H1 (cell line): ENCODE data around the gene DENND10.

Experiments
- CTBP2 ChIP-seq: IDR thresholded peaks from 2 replicates; pipeline ENCODE4 v1.7.0; 2011; ENCODE audit warnings: borderline replicate concordance, mild to moderate bottlenecking, moderate library complexity, mixed read lengths, low read length; ENCODE audit not compliant: insufficient read depth, insufficient read length
- CTCF ChIP-seq, 3 experiments: IDR thresholded peaks; 1 replicate in 2 of 3; 2 replicates in 1 of 3; pipeline versions ENCODE4 v1.5.1 to v1.6.1; 2011; ENCODE audit warnings: low read length in 3 of 3, mild to moderate bottlenecking in 3 of 3, inconsistent platforms in 2 of 3, low read depth in 1 of 3, moderate library complexity in 1 of 3; ENCODE audit not compliant: insufficient read depth in 1 of 3; ENCODE audit errors: control extremely low read depth in 1 of 3
- EP300 ChIP-seq, 2 experiments: IDR thresholded peaks; 1 replicate in 1 of 2; 2 replicates in 1 of 2; pipeline ENCODE4 v1.6.1; 2011 to 2012; ENCODE audit warnings: low read depth in 2 of 2, low read length in 2 of 2, mild to moderate bottlenecking in 2 of 2, borderline replicate concordance in 1 of 2, inconsistent platforms in 1 of 2, moderate library complexity in 1 of 2
- POLR2A ChIP-seq, 2 experiments: IDR thresholded peaks; 1 replicate in 1 of 2; 2 replicates in 1 of 2; pipeline ENCODE4 v1.6.1; 2011; ENCODE audit warnings: low read depth in 2 of 2, low read length in 2 of 2, mild to moderate bottlenecking in 2 of 2; ENCODE audit errors: control extremely low read depth in 1 of 2
- POLR2AphosphoS5 ChIP-seq: IDR thresholded peaks from 2 replicates; pipeline ENCODE4 v1.6.1; 2011; ENCODE audit warnings: low read depth, low read length
- RXRA ChIP-seq: IDR thresholded peaks from 2 replicates; pipeline ENCODE4 v1.6.1; 2011; ENCODE audit warnings: low read depth, mild to moderate bottlenecking, low read length, moderate library complexity; ENCODE audit not compliant: insufficient read depth
- TCF12 ChIP-seq: IDR thresholded peaks from 2 replicates; pipeline ENCODE4 v1.6.1; 2011; ENCODE audit warnings: low read depth, mild to moderate bottlenecking, low read length
- USF2 ChIP-seq: IDR thresholded peaks from 2 replicates; pipeline ENCODE4 v1.6.1; 2011; ENCODE audit warnings: low read length, improper control_type of control experiment

GRCh38 chr10:119090968-119091367 is 12.9 kb upstream of the DENND10 start:
- TF ChIP-seq RXRA: no peak
- TF ChIP-seq POLR2AphosphoS5: no peak
- no peak for TF ChIP-seq CTCF (IDR thresholded peaks at IDR 0.05; ENCODE audit: control extremely low read depth in 1 of 3, insufficient read depth in 1 of 3, low read depth in 1 of 3, low read length in 3 of 3)
- no peak for TF ChIP-seq POLR2A (IDR thresholded peaks at IDR 0.05; ENCODE audit: control extremely low read depth in 1 of 2, low read depth in 2 of 2, low read length in 2 of 2)
- TF ChIP-seq TCF12: no peak
- TF ChIP-seq EP300 (IDR thresholded peaks at IDR 0.05; ENCODE audit: borderline replicate concordance in 1 of 2, low read depth in 2 of 2, low read length in 2 of 2): no peak
- no peak for TF ChIP-seq USF2
- TF ChIP-seq CTBP2: no peak
